NB4 (cell line): Measurements from ENCODE around the gene DUT.

ENCODE experiments used
- MYC ChIP-seq: IDR thresholded peaks from 2 replicates; pipeline ENCODE4 v1.6.1; 2011; ENCODE audit warnings: low read depth, low read length
- TF ChIP-seq, protein P1 (sequence below): IDR thresholded peaks from 2 replicates; pipeline ENCODE4 v1.6.1; 2011; ENCODE audit warnings: low read depth, low read length
- TF ChIP-seq, protein P2 (sequence below): IDR thresholded peaks from one replicate; pipeline ENCODE4 v1.5.1; 2012; ENCODE audit warnings: low read depth, low read length

- TF ChIP-seq MYC = no peak
- TF ChIP-seq, protein P1, sequence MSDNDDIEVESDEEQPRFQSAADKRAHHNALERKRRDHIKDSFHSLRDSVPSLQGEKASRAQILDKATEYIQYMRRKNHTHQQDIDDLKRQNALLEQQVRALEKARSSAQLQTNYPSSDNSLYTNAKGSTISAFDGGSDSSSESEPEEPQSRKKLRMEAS = no peak
- TF ChIP-seq, protein P2, sequence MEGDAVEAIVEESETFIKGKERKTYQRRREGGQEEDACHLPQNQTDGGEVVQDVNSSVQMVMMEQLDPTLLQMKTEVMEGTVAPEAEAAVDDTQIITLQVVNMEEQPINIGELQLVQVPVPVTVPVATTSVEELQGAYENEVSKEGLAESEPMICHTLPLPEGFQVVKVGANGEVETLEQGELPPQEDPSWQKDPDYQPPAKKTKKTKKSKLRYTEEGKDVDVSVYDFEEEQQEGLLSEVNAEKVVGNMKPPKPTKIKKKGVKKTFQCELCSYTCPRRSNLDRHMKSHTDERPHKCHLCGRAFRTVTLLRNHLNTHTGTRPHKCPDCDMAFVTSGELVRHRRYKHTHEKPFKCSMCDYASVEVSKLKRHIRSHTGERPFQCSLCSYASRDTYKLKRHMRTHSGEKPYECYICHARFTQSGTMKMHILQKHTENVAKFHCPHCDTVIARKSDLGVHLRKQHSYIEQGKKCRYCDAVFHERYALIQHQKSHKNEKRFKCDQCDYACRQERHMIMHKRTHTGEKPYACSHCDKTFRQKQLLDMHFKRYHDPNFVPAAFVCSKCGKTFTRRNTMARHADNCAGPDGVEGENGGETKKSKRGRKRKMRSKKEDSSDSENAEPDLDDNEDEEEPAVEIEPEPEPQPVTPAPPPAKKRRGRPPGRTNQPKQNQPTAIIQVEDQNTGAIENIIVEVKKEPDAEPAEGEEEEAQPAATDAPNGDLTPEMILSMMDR = no peak
Observed at GRCh38 chr15:48371550-48371949, 40.3 kb downstream of the DUT start.
